Fibroblast of skin of back (primary cell): ENCODE measurements around the gene HIP1.

ENCODE experiments used
- DNase-seq: peaks from one replicate; pipeline ENCODE4 v3.0.0-alpha.2; 2013

The HIP1 gene

DNA sequence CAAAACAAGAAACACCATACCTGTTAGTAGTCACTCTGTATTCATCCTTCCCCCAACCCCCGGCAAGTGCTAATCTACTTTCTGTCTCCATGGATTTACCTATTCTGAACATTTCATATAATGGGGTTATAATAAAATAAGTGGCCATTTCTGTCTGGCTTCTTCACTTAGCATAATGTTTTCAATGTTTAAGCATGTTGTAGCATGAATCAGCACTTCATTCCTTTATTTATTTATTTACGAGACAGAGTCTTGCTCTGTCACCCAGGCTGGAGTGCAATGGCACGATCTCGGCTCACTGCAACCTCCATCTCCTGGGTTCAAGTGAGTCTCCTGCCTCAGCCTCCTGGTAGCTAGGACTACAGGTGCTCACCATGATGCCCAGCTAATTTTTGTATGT, 69.2 kb downstream of the HIP1 start:
- no peak for DNase-seq

DNA sequence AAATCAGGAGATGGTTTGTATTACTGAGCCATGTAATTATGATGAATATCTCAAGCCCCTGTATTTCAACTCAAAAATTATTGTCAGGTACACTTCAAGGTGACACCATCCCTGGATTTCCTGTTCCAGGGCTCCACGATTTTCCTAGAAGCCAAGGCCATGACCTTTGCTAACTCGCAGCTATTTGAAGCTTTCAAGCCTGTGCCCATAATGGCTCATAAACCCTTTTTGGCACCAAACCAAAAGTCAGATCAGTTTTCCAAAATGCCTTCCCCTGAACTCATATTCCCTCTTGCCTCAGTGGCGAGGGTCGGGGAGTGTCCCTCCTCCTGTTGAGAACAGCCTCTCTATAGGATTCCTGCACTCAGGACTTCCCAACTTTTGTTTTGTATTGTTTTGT, 70.8 kb downstream of the HIP1 start:
- no peak for DNase-seq

DNA sequence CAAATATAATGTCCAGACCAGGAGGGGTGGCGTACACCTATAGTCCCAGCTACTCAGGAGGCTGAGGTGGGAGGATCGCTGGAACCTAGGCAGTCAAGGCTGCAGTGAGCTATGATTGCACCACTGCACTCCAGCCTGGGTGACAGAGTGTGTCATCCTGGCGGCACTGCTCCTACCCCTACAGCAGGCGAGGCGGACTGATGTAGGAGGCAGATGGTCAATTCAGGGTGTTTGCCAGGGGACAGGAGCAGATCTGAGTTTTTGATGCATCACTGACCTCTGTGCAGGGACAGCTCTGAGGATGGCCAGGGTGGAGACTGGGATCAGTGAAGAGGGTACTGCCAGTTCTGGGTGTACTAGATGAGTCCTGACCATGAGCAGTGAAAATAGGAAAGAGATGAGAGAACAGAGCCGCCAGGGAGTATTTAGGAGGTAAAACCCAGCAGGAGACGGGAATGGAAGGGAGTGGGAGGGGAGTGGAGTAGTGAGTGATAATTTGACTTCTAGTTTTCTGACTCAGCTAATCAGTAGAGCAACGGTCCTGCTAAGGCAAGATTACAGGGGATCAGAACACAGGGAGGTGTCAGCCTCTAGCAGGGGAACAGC, 75.3 kb downstream of the HIP1 start:
- DNase-seq: no peak

DNA sequence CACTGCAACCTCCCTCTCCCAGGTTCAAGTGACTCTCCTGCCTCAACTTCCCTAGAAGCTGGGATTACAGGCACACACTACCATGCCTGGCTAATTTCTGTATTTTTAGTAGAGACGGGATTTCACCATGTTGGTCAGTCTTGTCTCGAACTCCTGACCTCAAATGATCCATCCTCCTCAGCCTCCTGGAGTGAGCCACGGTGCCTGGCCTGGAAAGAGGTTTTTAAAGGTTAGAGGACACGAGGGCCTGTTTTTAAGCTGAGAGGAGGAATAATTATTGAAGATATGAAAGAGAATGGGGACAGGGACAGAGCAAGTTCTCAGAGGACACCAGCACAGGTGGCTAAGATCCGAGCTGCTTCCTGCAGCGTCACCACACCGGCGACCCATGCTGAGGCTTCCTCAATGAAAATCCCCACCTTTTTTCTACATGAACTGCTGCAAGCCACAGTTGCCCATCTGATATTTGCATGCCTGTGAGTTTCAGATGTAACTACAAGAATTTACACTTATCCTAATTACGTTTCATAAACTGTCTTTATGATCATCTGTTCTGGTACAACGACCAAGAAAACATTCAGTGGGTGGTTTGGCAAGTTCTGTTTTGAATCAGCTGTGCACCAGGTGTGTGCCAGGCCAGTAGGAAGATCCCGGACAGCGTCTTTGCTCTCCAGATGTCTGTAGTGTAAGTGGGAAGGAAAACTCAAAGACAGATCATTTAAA, 76.0 kb downstream of the HIP1 start:
- no peak for DNase-seq

DNA sequence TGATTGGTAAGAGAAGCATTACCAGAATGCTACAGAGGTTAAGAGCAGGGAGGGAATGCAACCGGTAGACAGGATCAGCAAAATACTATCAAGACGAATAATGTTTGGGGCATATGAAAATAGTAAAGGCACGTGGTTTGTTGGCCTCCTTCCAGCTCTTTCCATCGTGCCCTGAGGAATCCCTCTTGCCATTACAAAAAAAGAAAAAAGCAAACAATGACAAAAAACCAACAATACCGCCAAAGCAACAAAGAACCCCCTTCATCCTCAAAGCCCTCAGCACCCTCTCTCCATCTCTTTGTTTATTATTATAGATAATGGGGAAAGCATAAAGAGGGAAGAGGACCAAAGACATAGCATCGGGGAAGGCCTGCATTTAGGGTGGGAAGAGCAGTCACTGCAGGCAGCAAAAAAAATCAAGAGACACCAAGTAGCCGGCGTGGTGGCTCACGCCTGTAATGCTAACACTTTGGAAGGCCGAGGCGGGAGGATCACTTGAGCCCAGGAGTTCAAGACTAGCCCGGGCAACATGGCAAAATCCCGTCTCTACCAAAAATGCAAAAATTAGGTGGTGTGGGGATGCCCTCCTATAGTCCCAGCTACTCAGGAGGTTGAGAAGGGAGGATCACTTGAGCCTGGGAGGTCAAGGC, 78.0 kb downstream of the HIP1 start:
- DNase-seq: no peak

DNA sequence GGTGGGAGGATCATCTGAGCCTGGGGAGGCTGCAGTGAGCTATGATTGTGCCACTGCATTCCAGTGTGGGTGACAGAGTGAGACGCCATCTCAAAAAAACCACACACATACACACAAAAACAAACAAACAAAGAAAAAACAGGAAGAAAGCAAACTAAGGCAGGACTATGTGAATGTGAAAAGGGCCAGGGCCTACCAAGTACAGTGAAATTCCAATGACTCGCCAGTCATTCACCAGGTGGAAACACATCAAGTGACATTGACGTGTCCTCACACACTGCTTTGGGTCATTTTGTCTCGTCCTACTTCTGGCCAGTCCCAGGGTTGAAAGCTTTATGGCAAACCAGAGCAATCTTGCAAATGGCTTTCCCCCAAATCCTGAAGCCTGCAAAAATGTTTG, 79.9 kb downstream of the HIP1 start:
- DNase-seq: no peak

- DNase-seq: peak; percentile 60
Observed at GRCh38 chr7:75658369-75658768, 80.4 kb downstream of the HIP1 start.

DNA sequence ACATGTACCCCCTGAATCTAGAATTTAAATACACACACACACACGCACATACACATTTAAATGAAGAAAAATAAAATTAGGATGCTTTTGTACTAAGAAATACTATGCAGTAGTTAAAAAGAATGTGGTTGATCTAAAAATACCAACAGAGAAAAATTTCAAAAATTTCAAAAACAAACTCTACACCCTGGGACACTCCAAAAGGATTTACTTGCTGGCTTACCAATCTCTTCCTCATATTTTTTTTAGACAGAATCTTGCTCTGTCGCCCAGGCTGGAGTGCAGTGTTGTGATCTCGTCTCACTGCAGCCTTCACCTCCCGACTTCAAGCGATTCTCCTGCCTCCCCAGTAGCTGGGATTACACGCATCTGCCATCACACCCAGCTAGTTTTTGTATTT, 80.9 kb downstream of the HIP1 start:
- DNase-seq: peak; percentile 56

GRCh38 chr7:75656740-75657139, 82.0 kb downstream of the HIP1 start:
- DNase-seq: peak; percentile 74

GRCh38 chr7:75655536-75655935, 83.2 kb downstream of the HIP1 start:
- DNase-seq: no peak

DNA sequence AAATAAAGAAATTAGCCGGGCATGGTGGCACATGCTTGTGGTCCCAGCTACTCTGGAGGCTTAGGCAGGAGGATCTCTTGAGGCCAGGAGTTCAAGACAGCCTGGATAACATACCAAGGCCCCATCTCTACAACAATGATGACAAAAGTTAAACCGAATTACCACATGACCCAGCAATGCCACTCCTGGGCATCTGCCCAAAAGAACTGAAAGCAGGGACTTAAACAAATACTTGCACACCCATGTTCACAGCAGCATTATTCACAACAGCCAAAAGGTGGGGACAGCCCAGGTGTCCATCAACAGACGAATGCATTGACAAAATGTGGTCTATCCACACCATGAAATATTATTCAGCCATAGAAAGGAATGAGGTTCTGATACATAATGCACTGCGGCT, 83.9 kb downstream of the HIP1 start:
- DNase-seq: no peak

GRCh38 chr7:75653651-75654050, 85.1 kb downstream of the HIP1 start:
- no peak for DNase-seq

GRCh38 chr7:75652788-75653187, 86.0 kb downstream of the HIP1 start:
- DNase-seq: no peak

GRCh38 chr7:75650681-75651080, 88.1 kb downstream of the HIP1 start:
- DNase-seq: no peak

DNA sequence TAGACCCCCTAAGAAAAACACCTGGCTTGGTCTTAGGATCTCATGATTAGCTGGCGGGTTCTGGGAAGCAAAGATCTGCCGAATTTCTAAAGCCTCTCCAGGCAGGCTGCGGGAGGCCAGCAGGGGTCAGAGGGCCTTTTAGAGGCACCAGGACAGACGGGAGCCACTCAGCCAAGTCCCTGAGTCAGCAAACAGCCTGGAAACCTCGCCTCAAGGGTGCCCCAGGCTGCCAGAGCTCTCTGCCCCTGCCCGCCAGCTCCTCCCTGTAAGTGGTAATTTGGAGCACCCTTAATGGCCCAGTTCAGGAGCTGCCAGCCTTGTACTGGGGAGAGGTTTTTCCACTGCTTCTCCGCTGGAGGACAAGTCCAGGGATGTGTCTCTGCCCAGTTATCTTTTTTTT, 88.7 kb downstream of the HIP1 start:
- DNase-seq: no peak

- no peak for DNase-seq
Observed at GRCh38 chr7:75649462-75649861, 89.3 kb downstream of the HIP1 start.

DNA sequence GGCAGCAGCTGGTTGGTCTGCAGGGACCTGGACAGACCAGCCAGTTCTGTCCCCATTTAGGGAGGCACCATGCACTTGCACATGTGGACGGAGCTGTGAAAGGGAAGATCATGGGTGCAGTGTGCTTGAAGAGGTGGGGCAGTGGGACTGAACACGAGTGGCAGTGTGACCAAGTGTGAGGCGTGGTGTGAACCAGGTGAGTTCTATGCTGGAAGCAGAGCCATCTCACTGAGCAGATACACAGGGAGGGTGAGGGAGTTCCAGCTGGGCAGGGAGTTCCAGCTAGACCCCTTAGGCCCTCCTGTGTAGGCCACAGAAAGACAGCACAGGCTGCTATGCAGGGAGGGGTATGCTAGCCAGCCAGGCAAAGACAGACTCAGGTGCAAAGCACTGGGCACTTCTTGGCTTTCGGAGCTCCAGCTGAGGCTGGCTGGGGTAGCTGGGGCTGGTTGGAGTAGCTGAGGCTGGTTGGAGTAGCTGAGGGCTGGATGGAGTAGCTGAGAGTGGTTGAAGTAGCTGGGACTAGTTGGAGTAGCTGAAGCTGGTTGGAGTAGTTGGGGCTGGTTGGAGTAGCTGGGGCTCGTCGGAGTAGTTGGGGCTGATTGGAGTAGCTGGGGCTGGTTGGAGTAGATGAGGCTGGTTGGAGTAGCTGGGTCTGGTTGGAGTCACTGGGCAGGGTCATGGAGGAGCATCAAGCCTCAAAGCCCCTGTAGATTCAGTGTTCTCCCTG, 90.9 kb downstream of the HIP1 start:
- DNase-seq: no peak

DNA sequence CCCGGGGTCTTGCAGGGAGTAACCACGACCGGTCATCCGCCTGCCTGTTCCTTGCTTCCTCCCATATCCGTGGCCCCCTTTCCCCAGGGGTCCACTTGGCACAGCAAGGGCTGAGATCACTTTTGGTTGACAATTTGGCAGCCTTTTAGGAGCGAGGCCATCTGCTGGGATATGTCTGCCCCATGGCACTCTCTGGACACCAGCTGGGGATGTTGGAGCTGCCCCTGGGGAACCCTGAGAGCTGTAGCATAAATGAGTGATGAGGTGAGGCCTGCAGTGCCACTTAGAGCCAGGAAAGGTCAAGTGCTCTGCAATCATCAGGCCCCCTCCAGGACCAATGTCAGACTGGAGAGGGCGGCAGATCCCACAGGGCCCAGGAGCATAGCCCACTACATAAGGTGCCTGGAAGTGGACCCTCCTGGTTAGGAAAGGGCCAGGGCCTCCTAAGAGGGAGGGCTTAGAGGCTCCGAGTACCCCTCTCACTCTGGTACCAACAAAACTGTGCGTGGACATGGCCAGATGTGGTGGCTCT, 92.1 kb downstream of the HIP1 start:
- no peak for DNase-seq

DNA sequence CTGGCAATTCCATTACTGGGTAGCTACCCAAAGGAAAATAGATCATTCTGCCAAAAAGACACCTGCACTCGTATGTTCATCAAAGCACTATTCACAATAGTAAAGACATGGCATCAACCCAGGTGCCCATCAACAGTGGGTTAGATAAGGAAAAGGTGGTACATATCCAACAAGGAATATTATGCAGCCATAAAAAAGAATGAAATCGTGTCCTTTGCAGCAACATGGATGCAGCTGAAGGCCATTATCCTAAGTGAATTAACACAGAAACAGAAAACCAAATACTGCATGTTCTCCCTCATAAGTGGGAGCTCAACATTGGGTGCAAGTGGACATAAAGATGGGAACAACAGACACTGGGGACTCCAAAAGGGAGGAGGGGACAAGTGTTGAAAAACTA, 93.2 kb downstream of the HIP1 start:
- DNase-seq: no peak

DNA sequence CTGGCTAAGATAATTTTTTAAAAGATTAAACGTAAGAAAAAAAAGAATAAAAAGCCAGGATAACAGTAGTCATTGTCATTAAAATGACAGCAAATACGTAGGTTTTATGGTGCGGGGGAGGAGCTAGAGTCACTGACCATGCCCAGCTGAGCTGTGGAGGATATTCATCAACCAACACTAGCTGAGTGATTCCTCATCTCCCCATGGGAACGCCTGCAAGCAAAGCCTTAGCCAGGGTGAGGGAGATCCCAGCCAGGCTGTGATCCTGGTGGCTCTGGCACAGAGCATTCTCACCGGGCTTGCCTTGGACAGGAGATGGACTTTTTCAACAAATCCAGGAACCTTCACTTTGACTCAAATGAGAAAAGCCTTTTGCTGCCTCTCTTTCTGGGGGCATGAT, 94.2 kb downstream of the HIP1 start:
- no peak for DNase-seq

DNA sequence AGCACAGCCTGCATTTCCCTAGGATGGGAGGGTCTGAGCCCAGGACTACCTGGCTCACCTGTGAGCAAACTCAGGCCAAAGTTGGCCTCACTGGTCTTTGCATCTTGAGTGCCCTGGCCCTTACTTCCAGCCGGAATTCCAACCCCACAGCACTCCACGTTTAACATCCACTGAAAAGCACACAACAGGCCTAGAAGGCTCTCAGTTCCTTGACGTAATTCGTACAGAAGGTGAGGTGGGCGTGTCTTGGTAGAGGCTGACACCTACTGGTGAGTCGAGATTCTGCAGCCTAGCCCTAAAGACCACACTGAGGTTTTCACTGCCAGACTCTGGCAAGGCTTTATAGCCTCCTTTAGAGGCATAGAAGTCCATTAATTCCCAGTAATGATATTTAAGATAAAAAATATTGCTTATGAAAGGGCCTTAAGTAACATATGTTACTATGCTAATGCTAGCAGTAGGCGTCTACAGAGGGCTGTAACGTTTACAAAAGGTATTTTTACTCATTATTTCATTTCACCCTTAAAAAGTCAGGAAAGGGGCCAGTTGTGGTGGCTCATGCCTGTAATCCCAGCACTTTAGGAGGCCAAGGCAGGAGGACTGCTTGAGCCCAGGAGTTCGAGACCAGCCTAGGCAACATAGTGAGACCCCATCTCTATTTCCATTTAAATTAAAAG, 95.8 kb downstream of the HIP1 start:
- peak; percentile 40 for DNase-seq

- DNase-seq: no peak
Observed at GRCh38 chr7:75640201-75640600, 98.5 kb downstream of the HIP1 start.

- no peak for DNase-seq
Observed at GRCh38 chr7:75639886-75640190, 98.9 kb downstream of the HIP1 start.
